Measurements from ENCODE around the gene BIVM.

DNA sequence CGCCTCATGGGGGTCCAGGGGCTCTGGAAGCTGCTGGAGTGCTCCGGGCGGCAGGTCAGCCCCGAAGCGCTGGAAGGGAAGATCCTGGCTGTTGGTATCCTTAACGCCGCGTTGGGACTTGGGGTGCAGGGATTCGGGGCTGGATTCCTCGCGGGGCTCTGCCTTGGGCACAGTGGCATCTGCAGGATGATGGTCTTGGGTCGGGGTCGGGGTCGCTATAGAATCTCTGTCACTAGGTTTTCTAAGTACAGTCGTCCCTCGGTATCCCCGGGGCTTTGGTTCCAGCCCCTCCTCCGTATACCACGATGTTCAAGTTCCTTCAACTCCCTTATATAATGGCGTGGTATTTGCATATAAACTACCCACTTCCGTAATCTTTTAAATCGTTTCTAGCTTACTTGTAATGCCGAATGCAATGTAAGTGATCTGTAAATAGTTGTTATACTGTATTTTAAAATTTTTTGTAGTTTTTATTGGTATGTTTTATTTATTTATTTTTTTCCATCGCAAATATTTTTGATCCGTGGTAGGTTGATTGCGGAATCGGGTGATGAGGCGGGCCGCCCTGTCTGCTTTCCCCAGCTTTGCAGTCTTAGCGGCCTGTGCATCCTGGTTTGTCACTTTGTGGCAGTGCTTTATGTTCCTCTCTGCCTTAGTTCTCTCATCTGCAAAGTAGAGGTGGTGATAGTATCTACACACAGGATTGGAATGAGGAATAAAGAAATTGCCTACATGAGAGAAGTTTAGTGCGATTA is 47.5 kb downstream of the BIVM start:
- TF ChIP-seq EZH2 (IDR thresholded peaks at IDR 0.05), result no peak
- no peak for TF ChIP-seq POLR2AphosphoS5 (IDR thresholded peaks at IDR 0.05; ENCODE audit: borderline replicate concordance, low read depth, low read length)

All from SK-N-MC (cell line).